ENCODE measurements around the gene ZBTB44.

Gene ZBTB44

DNA sequence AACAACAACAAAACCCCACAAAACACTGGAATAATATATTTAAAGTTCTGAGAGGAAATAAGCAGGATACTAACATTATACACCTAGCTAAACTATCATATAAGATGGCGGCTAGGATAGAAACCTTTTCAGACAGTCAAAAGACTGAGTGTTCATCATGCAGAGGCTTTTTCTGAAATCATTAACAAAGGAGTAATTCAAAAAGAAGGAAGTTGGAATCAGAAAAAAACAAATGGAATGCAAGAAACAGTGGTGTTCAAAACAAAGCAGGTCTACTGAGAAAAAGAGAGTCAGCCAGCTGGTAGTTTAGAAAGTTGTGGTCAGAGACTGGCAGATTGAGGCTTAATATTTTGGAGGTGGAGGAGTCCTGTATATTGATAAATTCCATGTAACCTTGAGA is 30.1 kb upstream of the ZBTB44 start:
- no peak overlapping the region for H2BK12ac ChIP-seq (ENCODE audit: low read length in 2 of 2)
- no peak overlapping the region for H4K91ac ChIP-seq (ENCODE audit: low read length)
- no peaks in the 10 kb centered on the region for H3K36me3 ChIP-seq (ENCODE audit: control insufficient read depth in 1 of 2, insufficient read depth in 2 of 2, low read depth in 1 of 2, low read length in 2 of 2)
- peaks cover 4% of the 10 kb centered on the region for H3K9me3 ChIP-seq (ENCODE audit: control insufficient read depth, low read length)
- no peak overlapping the region for H3K18ac ChIP-seq (ENCODE audit: low read depth in 1 of 2, low read length in 2 of 2)
- no peak overlapping the region for H2AFZ ChIP-seq (ENCODE audit: low read depth, low read length)
- no peak overlapping the region for H2BK5ac ChIP-seq (ENCODE audit: low read depth, low read length, poor library complexity, severe bottlenecking)
- H3K4me2 ChIP-seq (ENCODE audit: low read length, poor library complexity, severe bottlenecking) = no peak overlapping the region
- H3K23ac ChIP-seq (ENCODE audit: low read length in 2 of 2) = no peak overlapping the region
- no peak overlapping the region for H3K4me3 ChIP-seq (ENCODE audit: insufficient read depth in 1 of 2, low read depth in 1 of 2, low read length in 2 of 2)
- no peaks in the 10 kb centered on the region for H3K4me1 ChIP-seq (ENCODE audit: control insufficient read depth, insufficient read depth, low read depth, low read length)
- no peak overlapping the region for H4K8ac ChIP-seq (ENCODE audit: low read length)
- no peaks in the 10 kb centered on the region for H3K79me1 ChIP-seq (replicated peaks; ENCODE audit: low read length, poor library complexity, severe bottlenecking)
- no peak overlapping the region for H2BK120ac ChIP-seq (ENCODE audit: low read depth, low read length)
- H3K4ac ChIP-seq (ENCODE audit: low read depth in 1 of 2, low read length in 2 of 2) = no peak overlapping the region
- H2AK5ac ChIP-seq (ENCODE audit: low read length, severe bottlenecking) = no peak overlapping the region
- H3K14ac ChIP-seq (ENCODE audit: low read length in 2 of 2) = no peak overlapping the region
- DNase-seq = no peak
- peaks cover 4 to 10% of the 10 kb centered on the region in 2 experiments for H3K27me3 ChIP-seq (ENCODE audit: control insufficient read depth in 1 of 2, insufficient read depth in 1 of 2, low read length in 2 of 2)
- H2BK15ac ChIP-seq (ENCODE audit: low read depth, poor library complexity, severe bottlenecking) = no peak overlapping the region
- no peak overlapping the region for H3K9ac ChIP-seq (ENCODE audit: low read length)
- H3K27ac ChIP-seq (ENCODE audit: low read length, poor library complexity, severe bottlenecking) = no peak overlapping the region
- WGBS = 93% methylated on average over 1 of the region's 1 CpG

GRCh38 chr11:130340671-130341319 is 26.1 kb upstream of the ZBTB44 start:
- H3K79me1 ChIP-seq (replicated peaks; ENCODE audit: low read length, poor library complexity, severe bottlenecking) = no peaks in the 10 kb centered on the region
- H3K4me1 ChIP-seq (ENCODE audit: control insufficient read depth, insufficient read depth, low read depth, low read length) = no peaks in the 10 kb centered on the region
- H4K8ac ChIP-seq (ENCODE audit: low read length) = no peak overlapping the region
- no peak overlapping the region for H4K91ac ChIP-seq (ENCODE audit: low read length)
- H3K9me3 ChIP-seq (ENCODE audit: control insufficient read depth, low read length) = peaks cover 4% of the 10 kb centered on the region
- no peak overlapping the region for H2AFZ ChIP-seq (ENCODE audit: low read depth, low read length)
- H3K27me3 ChIP-seq (ENCODE audit: control insufficient read depth in 1 of 2, insufficient read depth in 1 of 2, low read length in 2 of 2) = peaks cover 4 to 5% of the 10 kb centered on the region in 2 experiments
- H2BK5ac ChIP-seq (ENCODE audit: low read depth, low read length, poor library complexity, severe bottlenecking) = no peak overlapping the region
- no peak overlapping the region for H2BK12ac ChIP-seq (ENCODE audit: low read length in 2 of 2)
- H3K23ac ChIP-seq (ENCODE audit: low read length in 2 of 2) = no peak overlapping the region
- H3K14ac ChIP-seq (ENCODE audit: low read length in 2 of 2) = no peak overlapping the region
- no peak overlapping the region for H3K18ac ChIP-seq (ENCODE audit: low read depth in 1 of 2, low read length in 2 of 2)
- H3K4ac ChIP-seq (ENCODE audit: low read depth in 1 of 2, low read length in 2 of 2) = no peak overlapping the region
- no peak overlapping the region for H2BK120ac ChIP-seq (ENCODE audit: low read depth, low read length)
- no peak for DNase-seq
- 49% methylated on average over 3 of the region's 3 CpGs for WGBS
- no peak overlapping the region for H3K27ac ChIP-seq (ENCODE audit: low read length, poor library complexity, severe bottlenecking)
- no peaks in the 10 kb centered on the region for H3K36me3 ChIP-seq (ENCODE audit: control insufficient read depth in 1 of 2, insufficient read depth in 2 of 2, low read depth in 1 of 2, low read length in 2 of 2)
- no peak overlapping the region for H3K4me3 ChIP-seq (ENCODE audit: insufficient read depth in 1 of 2, low read depth in 1 of 2, low read length in 2 of 2)
- H3K9ac ChIP-seq (ENCODE audit: low read length) = no peak overlapping the region
- no peak overlapping the region for H3K4me2 ChIP-seq (ENCODE audit: low read length, poor library complexity, severe bottlenecking)
- no peak overlapping the region for H2BK15ac ChIP-seq (ENCODE audit: low read depth, poor library complexity, severe bottlenecking)
- no peak overlapping the region for H2AK5ac ChIP-seq (ENCODE audit: low read length, severe bottlenecking)

- H2BK15ac ChIP-seq (ENCODE audit: low read depth, poor library complexity, severe bottlenecking) = no peak overlapping the region
- H3K9ac ChIP-seq (ENCODE audit: low read length) = no peak overlapping the region
- H3K36me3 ChIP-seq (ENCODE audit: control insufficient read depth in 1 of 2, insufficient read depth in 2 of 2, low read depth in 1 of 2, low read length in 2 of 2) = no peaks in the 10 kb centered on the region
- peaks cover 4 to 5% of the 10 kb centered on the region in 2 experiments for H3K27me3 ChIP-seq (ENCODE audit: control insufficient read depth in 1 of 2, insufficient read depth in 1 of 2, low read length in 2 of 2)
- H2BK5ac ChIP-seq (ENCODE audit: low read depth, low read length, poor library complexity, severe bottlenecking) = no peak overlapping the region
- H3K18ac ChIP-seq (ENCODE audit: low read depth in 1 of 2, low read length in 2 of 2) = no peak overlapping the region
- no peak overlapping the region for H2AK5ac ChIP-seq (ENCODE audit: low read length, severe bottlenecking)
- no peaks in the 10 kb centered on the region for H3K9me3 ChIP-seq (ENCODE audit: control insufficient read depth, low read length)
- no peak overlapping the region for H3K23ac ChIP-seq (ENCODE audit: low read length in 2 of 2)
- WGBS = 91% methylated on average over 2 of the region's 3 CpGs
- no peak overlapping the region for H3K4me2 ChIP-seq (ENCODE audit: low read length, poor library complexity, severe bottlenecking)
- H2BK12ac ChIP-seq (ENCODE audit: low read length in 2 of 2) = no peak overlapping the region
- no peak overlapping the region for H3K4ac ChIP-seq (ENCODE audit: low read depth in 1 of 2, low read length in 2 of 2)
- no peak overlapping the region for H2AFZ ChIP-seq (ENCODE audit: low read depth, low read length)
- H3K4me3 ChIP-seq (ENCODE audit: insufficient read depth in 1 of 2, low read depth in 1 of 2, low read length in 2 of 2) = no peak overlapping the region
- H4K8ac ChIP-seq (ENCODE audit: low read length) = no peak overlapping the region
- H3K4me1 ChIP-seq (ENCODE audit: control insufficient read depth, insufficient read depth, low read depth, low read length) = no peaks in the 10 kb centered on the region
- H3K14ac ChIP-seq (ENCODE audit: low read length in 2 of 2) = no peak overlapping the region
- no peak overlapping the region for H3K27ac ChIP-seq (ENCODE audit: low read length, poor library complexity, severe bottlenecking)
- H4K91ac ChIP-seq (ENCODE audit: low read length) = no peak overlapping the region
- no peak overlapping the region for H2BK120ac ChIP-seq (ENCODE audit: low read depth, low read length)
- no peak for DNase-seq
- no peaks in the 10 kb centered on the region for H3K79me1 ChIP-seq (replicated peaks; ENCODE audit: low read length, poor library complexity, severe bottlenecking)
These were observed 23.9 kb upstream of the ZBTB44 start for GRCh38 chr11:130338667-130339066.

DNA sequence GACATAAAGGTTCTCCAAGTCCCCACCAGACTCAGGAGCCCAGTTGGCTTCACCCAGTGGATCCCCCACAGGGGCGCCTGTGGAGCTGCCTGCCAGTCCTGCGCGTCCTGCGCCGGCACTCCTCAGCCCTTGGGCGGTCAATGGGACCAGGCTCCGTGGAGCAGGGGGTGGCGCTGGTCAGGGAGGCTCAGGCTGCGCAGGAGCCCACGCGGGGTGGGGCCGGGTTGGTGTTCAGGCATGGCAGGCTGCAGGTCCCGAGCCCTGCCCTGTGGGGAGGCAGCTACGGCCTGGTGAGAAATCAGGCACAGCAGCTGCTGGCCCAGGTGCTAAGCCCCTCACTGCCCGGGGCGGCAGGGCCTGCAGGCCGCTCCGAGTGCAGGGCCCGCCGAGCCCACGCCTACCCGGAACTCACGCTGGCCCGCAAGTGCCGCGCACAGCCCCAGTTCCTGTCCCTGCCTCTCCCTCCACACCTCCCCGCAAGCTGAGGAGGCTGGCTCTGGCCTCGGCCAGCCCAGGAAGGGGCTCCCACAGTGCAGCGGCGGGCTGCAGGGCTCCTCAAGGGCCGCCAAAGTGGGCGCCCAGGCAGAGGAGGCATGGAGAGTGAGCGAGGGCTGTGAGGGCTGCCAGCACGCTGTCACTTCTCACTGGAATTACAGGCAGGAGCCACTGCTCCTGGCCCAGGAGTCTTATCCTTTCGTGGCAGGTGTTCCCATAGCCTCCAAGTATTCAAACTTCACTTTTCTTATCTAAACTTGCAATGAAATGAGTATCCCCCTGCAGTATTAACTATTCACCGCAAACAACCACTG is 22.8 kb upstream of the ZBTB44 start:
- Histone ChIP-seq H3K14ac (ENCODE audit: low read length in 2 of 2) (no peak overlapping the region), H3K36me3 (ENCODE audit: control insufficient read depth in 1 of 2, insufficient read depth in 2 of 2, low read depth in 1 of 2, low read length in 2 of 2) (no peaks in the 10 kb centered on the region), H2BK120ac (ENCODE audit: low read depth, low read length) (no peak overlapping the region), H2BK15ac (ENCODE audit: low read depth, poor library complexity, severe bottlenecking) (no peak overlapping the region), H3K9me3 (ENCODE audit: control insufficient read depth, low read length) (no peaks in the 10 kb centered on the region), H3K23ac (ENCODE audit: low read length in 2 of 2) (no peak overlapping the region), H4K91ac (ENCODE audit: low read length) (no peak overlapping the region), H2BK5ac (ENCODE audit: low read depth, low read length, poor library complexity, severe bottlenecking) (no peak overlapping the region), H3K79me1 (replicated peaks; ENCODE audit: low read length, poor library complexity, severe bottlenecking) (no peaks in the 10 kb centered on the region), H3K4me1 (ENCODE audit: control insufficient read depth, insufficient read depth, low read depth, low read length) (no peaks in the 10 kb centered on the region), H2AK5ac (ENCODE audit: low read length, severe bottlenecking) (no peak overlapping the region), H3K9ac (ENCODE audit: low read length) (no peak overlapping the region), H3K4me3 (ENCODE audit: insufficient read depth in 1 of 2, low read depth in 1 of 2, low read length in 2 of 2) (no peak overlapping the region), H3K4ac (ENCODE audit: low read depth in 1 of 2, low read length in 2 of 2) (no peak overlapping the region), H2BK12ac (ENCODE audit: low read length in 2 of 2) (no peak overlapping the region), H3K27ac (ENCODE audit: low read length, poor library complexity, severe bottlenecking) (no peak overlapping the region), H3K18ac (ENCODE audit: low read depth in 1 of 2, low read length in 2 of 2) (no peak overlapping the region), H3K4me2 (ENCODE audit: low read length, poor library complexity, severe bottlenecking) (no peak overlapping the region), H2AFZ (ENCODE audit: low read depth, low read length) (no peak overlapping the region), H3K27me3 (ENCODE audit: control insufficient read depth in 1 of 2, insufficient read depth in 1 of 2, low read length in 2 of 2) (peaks cover under 1 to 3% of the 10 kb centered on the region in 2 experiments), H4K8ac (ENCODE audit: low read length) (no peak overlapping the region)
- WGBS = 91% methylated on average over 26 of the region's 36 CpGs
- no peak for DNase-seq

All from mesenchymal stem cell (in vitro differentiated cells and primary cell).